ENCODE measurements around the gene STXBP6. TPM values are rescaled to one million over a fixed set of nuclear protein-coding genes. Genes with fewer than 3 reads are reported as not detected.

The STXBP6 gene
- total and polyA plus RNA-seq, 2 of the 13 experiments (the other 11 are each of a cell fraction or from before 2014, with no cell fraction given) = 35.3 to 42.8 TPM

DNA sequence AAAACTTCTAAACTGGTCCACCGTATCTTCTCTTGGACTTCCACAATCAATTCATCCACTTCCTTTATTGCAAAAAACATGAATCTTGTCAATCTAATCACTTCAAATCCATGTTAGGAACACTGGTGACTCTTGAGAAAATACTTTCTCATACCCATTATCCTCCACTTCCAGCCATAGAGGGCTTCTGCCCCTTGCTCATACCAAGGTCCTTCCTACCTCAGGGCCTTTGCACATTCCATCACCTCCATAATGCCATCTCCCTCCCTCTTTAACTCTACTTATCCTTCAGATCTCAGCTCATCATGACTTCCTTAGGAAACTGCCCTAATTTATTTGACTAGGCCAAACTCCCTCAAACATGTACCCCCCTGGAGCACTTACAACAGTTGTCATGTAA is 16.6 kb downstream of the STXBP6 start (continued):
- TF ChIP-seq, protein P1, sequence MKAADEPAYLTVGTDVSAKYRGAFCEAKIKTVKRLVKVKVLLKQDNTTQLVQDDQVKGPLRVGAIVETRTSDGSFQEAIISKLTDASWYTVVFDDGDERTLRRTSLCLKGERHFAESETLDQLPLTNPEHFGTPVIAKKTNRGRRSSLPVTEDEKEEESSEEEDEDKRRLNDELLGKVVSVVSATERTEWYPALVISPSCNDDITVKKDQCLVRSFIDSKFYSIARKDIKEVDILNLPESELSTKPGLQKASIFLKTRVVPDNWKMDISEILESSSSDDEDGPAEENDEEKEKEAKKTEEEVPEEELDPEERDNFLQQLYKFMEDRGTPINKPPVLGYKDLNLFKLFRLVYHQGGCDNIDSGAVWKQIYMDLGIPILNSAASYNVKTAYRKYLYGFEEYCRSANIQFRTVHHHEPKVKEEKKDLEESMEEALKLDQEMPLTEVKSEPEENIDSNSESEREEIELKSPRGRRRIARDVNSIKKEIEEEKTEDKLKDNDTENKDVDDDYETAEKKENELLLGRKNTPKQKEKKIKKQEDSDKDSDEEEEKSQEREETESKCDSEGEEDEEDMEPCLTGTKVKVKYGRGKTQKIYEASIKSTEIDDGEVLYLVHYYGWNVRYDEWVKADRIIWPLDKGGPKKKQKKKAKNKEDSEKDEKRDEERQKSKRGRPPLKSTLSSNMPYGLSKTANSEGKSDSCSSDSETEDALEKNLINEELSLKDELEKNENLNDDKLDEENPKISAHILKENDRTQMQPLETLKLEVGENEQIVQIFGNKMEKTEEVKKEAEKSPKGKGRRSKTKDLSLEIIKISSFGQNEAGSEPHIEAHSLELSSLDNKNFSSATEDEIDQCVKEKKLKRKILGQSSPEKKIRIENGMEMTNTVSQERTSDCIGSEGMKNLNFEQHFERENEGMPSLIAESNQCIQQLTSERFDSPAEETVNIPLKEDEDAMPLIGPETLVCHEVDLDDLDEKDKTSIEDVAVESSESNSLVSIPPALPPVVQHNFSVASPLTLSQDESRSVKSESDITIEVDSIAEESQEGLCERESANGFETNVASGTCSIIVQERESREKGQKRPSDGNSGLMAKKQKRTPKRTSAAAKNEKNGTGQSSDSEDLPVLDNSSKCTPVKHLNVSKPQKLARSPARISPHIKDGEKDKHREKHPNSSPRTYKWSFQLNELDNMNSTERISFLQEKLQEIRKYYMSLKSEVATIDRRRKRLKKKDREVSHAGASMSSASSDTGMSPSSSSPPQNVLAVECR (CRISPR knock-in tag; IDR thresholded peaks at IDR 0.05; ENCODE audit: borderline replicate concordance) = no peak
- no peak for TF ChIP-seq ZNF230 (CRISPR knock-in tag; IDR thresholded peaks at IDR 0.05)
- TF ChIP-seq MTA3 (CRISPR knock-in tag; IDR thresholded peaks at IDR 0.05) = no peak
- no peak for TF ChIP-seq ZNF430 (CRISPR knock-in tag; IDR thresholded peaks at IDR 0.05)

DNA sequence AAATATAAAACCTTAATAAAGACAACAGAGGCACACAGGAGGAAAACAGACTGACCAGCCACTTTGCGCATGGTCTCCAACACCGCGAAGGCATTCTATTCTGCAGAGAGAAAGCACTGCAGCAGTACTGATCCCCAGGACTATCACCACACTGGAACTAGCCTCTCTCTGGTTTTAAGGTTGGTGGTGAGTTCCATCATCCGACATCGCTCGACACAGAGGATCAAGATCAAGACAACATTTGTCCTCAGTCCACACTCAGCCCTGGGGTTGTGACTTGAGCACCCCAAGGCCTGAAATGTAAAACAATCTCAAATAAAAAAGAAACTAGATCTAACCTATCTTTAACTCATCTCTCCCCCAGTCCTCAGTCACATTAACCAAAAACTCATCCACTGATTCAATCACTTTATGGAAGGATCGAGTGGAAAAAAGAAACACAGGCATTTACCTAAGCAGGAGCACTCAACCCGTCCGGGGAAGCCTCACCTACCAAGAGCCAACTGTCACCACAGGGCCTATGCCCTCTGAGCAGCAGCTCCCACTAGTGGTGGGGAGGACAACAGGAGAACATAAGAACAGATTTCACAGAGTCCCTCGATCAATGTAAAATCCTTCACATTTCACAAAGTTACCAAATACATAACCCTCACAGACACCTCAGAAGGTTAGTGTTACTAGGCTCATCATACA is 17.7 kb downstream of the STXBP6 start:
- Histone ChIP-seq H3K9ac (ENCODE audit: insufficient read depth, low read depth, low read length) (peak overlapping the region; percentile 57), H3K27ac (ENCODE audit: extremely low read length, insufficient read depth, low read length) (peak overlapping the region; percentile 6), H2AFZ (ENCODE audit: low read length) (peak overlapping the region; percentile 4), H3K4me2 (ENCODE audit: low read depth, low read length) (peak overlapping the region; percentile 54), H3K79me2 (ENCODE audit: insufficient read depth, low read length) (peaks cover 20% of the 10 kb centered on the region), H3K36me3 (replicated peaks in 1 of 2; ENCODE audit: control insufficient read depth in 1 of 2, insufficient read depth in 2 of 2, low read length in 2 of 2) (no peaks in the 10 kb centered on the region), H4K20me1 (ENCODE audit: insufficient read depth, low read length) (no peaks in the 10 kb centered on the region), H3K4me3 (replicated peaks in 1 of 3; ENCODE audit: insufficient read depth in 1 of 3, low read depth in 2 of 3, low read length in 3 of 3) (peak overlapping the region; percentile 25 to 62 (median 56)), H3K9me3 (ENCODE audit: low read length) (no peaks in the 10 kb centered on the region), H3K4me1 (ENCODE audit: insufficient read depth, low read length) (peaks cover 48% of the 10 kb centered on the region), H3K27me3 (ENCODE audit: control insufficient read depth in 1 of 2, insufficient read depth in 2 of 2, low read length in 2 of 2) (no peaks in the 10 kb centered on the region)
- in situ Hi-C loops (cut with HindIII; ENCODE audit: extremely low pct_ligation_motif_present, low pct_unique_long_range_greater_than_20kb) (no loop called here), intact Hi-C loops (cut with micrococcal nuclease; ENCODE audit: unreplicated experiment) (loop anchor here (1.0 to 5.0 kb wide), 3 partner anchors 55 to 226 kb away; no protein-coding TSS in a partner anchor)
- peak; percentile 34 for FAIRE-seq
- CTCF ChIA-PET (ENCODE audit: low intra/inter-chr PET ratio, low total read pairs) = interaction anchor here (1.1 to 2.6 kb wide), 3 partner anchors 79 to 298 kb away, joined by 3 to 28 read pairs (median 8); no protein-coding TSS in a partner anchor
- peak; percentile 84 for DNase-seq (ENCODE audit: low spot score)
- TSS peak; percentile 54 for BruUV-seq (replicated peaks)
- ATAC-seq = peak; percentile 82
- POLR2A ChIA-PET = interaction anchor here (1.0 to 3.7 kb wide), 2 partner anchors 193 to 214 kb away, joined by 4 to 28 read pairs; no protein-coding TSS in a partner anchor
- 59% methylated on average over 10 of the region's 10 CpGs for WGBS (ENCODE audit: low lambda C conversion rate)
- TF ChIP-seq EHMT2 (IDR thresholded peaks at IDR 0.05; ENCODE audit: borderline replicate concordance, low read depth, low read length) = peak; percentile 94; the same call in 1 of the 2 replicates
- TF ChIP-seq YEATS4 (CRISPR knock-in tag; IDR thresholded peaks at IDR 0.05; ENCODE audit: borderline replicate concordance) = peak; percentile 59; the same call in 1 of the 2 replicates
- TF ChIP-seq KAT8 (CRISPR knock-in tag; IDR thresholded peaks at IDR 0.05) = peak; percentile 91; the same call in 1 of the 2 replicates
- peak; percentile 95 for TF ChIP-seq XRCC5 (optimal IDR thresholded peaks at IDR 0.05; ENCODE audit: low read length)
- TF ChIP-seq ZNF256 (CRISPR knock-in tag; conservative IDR thresholded peaks at IDR 0.05) = no peak
- TF ChIP-seq, protein P2, sequence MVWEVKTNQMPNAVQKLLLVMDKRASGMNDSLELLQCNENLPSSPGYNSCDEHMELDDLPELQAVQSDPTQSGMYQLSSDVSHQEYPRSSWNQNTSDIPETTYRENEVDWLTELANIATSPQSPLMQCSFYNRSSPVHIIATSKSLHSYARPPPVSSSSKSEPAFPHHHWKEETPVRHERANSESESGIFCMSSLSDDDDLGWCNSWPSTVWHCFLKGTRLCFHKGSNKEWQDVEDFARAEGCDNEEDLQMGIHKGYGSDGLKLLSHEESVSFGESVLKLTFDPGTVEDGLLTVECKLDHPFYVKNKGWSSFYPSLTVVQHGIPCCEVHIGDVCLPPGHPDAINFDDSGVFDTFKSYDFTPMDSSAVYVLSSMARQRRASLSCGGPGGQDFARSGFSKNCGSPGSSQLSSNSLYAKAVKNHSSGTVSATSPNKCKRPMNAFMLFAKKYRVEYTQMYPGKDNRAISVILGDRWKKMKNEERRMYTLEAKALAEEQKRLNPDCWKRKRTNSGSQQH (CRISPR knock-in tag; IDR thresholded peaks at IDR 0.05; ENCODE audit: low read depth) = 0 out of 2 replicates have a peak, but pooled peaks have one; percentile 37
- TF ChIP-seq PAWR (CRISPR knock-in tag; IDR thresholded peaks at IDR 0.05; ENCODE audit: borderline replicate concordance) = no peak
- TF ChIP-seq ASH2L (IDR thresholded peaks at IDR 0.05; ENCODE audit: insufficient read length, low read depth, low read length) = peak; percentile 78
- no peak for TF ChIP-seq REXO4 (CRISPR knock-in tag; IDR thresholded peaks at IDR 0.05; ENCODE audit: borderline replicate concordance)
- 0 out of 2 replicates have a peak, but pooled peaks have one; percentile 59 for TF ChIP-seq ZNF44 (CRISPR knock-in tag; IDR thresholded peaks at IDR 0.05)
- no peak for TF ChIP-seq ZNF781 (CRISPR knock-in tag; IDR thresholded peaks at IDR 0.05; ENCODE audit: borderline replicate concordance, not compliant biosample characterization)
- 0 out of 4 replicates have a peak, but pooled peaks of 1 of the 2 experiments have one; percentile 31 for TF ChIP-seq NR2F1 (CRISPR knock-in tag; IDR thresholded peaks at IDR 0.05)

Measured in HepG2 (cell line).